GM18502 (cell line): ENCODE results near the gene CEBPB.
"Not testable (repeated sequence)": the region's sequence is repeated elsewhere in the genome, so short reads cannot be mapped to it uniquely, and the experiment has no call there.

Source experiments
- ATAC-seq: cut with Tn5 transposase; IDR thresholded peaks from one replicate; pipeline ENCODE4 v1.9.1; 2021; ENCODE audit warnings: mild to moderate bottlenecking; ENCODE audit not compliant: unreplicated experiment, poor library complexity

Gene CEBPB

DNA sequence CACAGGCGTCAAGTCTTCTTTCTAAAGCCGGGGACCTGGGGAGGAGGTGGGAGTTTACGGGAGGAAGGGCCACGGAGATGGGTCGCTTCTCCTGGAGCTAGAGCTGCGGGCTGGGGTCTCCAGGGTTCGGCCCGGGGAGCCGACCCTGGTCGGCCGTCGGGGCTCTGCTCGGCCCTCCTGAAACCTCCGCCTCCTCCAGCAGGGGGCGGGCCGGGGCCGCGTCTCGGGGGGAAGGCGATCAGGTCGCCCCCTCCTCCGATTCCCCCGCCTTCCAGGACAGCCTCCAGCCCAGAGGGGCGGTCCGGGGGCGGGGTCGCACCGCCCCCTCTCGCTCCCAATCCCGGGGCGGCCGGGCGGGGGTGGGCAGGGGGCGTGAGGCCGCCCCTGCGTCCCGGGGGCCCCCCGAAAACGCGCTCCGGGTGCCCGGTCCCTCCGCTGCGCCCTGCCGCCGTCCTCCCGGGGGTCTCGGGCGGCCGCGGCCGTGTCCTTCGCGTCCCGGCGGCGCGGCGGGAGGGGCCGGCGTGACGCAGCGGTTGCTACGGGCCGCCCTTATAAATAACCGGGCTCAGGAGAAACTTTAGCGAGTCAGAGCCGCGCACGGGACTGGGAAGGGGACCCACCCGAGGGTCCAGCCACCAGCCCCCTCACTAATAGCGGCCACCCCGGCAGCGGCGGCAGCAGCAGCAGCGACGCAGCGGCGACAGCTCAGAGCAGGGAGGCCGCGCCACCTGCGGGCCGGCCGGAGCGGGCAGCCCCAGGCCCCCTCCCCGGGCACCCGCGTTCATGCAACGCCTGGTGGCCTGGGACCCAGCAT is at the start of gene CEBPB:
Gene CEBPB, plus strand, starts transcription at position 580 of the 814 bp plus-strand sequence. Its CDS starts 204 bp downstream, at position 784.
- ATAC-seq: peak; percentile 40

- ATAC-seq: no peak
Observed at GRCh38 chr20:50141018-50141675, 49.5 kb upstream of the CEBPB start.

DNA sequence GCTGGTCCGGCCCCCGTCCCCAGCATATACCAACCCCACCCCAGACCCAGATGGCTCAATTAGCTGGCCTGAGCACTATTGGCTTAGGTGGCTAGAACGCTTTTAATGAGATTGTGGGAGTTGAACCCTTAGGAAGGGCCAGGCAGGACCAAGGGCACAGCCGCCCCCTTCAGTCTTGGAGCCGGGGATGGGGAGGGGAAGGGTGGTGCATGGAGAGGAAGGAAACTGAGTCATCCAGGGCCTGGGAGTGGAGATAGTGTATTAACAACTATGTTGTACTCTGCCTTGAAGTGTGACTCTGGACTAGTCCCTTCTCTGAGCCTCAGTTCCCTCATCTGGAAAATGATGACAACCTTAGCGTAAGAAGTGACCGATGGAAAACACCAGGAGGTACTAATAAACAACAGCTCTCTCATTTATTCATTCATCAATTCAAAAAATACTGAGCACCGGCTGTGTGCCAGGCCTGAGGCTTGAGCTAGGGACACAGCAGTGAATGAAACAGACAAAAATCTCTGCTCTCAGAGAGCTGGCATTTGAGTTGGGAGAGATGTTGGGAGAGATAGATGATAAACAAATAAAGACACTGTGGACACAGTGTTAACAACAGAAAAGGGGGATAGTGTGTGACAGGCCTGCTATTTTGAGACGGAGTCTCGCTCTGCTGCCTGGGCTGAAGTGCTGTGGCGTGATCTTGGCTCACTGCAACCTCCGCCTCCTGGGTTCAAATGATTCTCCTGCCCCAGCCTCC is 48.6 kb upstream of the CEBPB start:
- ATAC-seq: no peak

DNA sequence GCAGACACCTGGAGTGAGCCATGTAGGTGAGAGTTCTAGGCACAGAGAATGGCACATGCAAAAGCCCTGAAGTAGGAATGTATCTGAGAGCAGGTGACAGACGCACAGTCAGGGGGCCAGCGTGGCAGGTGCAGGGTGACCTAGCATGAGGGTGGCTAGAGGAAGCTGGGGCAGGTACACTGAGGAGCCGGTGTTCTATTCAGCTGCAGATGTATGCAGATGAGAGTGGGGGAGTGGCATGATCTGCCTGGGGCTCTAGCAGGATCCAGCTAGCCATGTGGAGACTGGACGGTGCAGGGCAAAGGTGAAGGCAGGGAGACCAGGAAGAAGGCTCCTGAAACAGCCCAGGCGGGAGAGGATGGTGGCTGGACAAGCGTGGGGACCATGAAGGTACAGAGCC is 47.8 kb upstream of the CEBPB start:
- ATAC-seq: no peak

GRCh38 chr20:50144362-50144761 is 46.3 kb upstream of the CEBPB start:
- no peak for ATAC-seq

- no peak for ATAC-seq
Observed at GRCh38 chr20:50145566-50145965, 45.1 kb upstream of the CEBPB start.

DNA sequence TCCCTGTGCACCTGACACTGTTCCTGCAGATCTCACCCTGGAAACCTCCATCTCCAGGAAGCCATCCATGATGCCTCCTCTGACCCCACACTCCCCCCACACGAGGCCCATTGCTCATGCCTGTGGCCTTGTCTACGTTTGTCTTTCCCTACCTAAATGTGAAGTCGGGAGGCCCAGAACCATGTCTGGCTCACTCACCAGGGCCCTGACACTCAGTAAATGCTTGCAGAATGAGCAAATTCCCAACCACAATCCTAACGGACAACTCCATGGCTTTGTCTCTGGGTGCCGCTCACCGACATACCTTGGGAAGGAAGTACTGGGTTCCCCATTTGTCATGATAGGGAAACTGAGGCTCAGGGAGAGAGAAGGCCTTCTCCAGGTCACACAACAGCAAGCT is 44.4 kb upstream of the CEBPB start:
- ATAC-seq: no peak

GRCh38 chr20:50146732-50147662 is 43.6 kb upstream of the CEBPB start:
- no peak for ATAC-seq

DNA sequence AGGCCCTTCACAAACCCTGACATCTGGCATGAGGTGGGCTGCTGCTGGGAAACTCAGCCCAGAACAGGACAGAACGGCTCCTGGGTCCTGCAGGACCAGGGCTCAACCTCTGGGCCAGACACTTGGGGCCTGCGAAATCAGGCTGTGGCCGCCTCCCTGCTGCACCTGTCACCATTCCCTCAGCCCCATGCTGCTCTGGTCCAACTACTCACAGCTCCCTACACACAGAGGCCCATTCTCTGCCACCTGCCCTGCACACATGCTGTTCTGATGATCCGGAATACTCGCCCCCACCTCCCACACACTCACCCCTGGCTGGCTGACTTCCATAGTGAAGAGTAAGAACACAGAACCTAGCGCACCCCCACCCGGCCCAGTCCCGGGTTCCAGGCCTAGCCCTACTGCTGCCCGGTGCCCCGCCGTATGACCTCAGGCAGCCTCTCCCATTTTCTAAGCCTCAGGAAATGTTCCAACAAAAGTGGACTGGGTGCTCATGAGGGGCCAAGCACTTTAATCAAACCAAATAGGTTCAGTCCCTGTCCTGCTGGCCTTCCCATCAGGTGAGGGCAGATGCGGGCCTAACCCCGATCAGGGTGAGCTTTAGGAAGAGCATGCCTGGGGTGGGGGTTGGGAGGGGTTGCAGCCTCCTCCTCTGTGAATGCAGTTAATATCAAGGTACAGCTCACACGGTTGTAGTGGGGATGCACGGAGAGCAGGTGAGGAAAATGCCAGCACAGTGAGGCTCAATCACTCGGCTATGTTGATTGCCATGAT is 41.0 kb upstream of the CEBPB start:
- no peak for ATAC-seq

DNA sequence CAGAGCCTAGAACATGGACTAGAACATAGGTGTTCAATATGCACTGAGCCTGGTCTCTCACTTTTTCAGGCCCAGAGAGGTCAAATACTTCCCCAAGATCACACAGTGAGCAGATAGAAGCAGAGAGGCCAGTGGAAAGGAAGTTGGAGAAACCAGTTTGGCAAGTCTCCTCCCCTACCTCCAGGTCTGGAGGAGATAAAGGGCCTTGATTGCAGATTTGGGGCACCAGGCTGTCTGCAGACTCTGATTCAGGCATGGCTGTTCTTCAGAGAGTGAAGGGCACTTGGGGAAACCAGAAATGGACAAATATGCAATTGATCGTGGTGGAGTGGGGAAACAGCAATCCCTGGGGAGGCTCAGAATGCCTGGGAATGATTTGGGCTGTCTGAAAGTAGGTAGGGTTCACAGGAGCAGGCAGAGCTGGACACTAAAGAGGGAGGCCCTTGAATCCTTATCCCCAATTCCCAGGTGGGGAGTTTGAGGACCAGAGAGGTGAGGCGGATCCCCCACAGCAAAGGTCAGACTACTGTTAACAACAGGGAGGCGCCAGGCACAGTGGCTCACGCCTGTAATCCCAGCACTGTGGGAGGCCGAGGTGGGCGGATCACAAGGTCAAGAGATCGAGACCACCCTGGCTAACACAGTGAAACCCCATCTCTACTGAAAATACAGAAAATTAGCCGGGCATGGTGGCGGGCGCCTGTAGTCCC is 39.4 kb upstream of the CEBPB start:
- no peak for ATAC-seq

DNA sequence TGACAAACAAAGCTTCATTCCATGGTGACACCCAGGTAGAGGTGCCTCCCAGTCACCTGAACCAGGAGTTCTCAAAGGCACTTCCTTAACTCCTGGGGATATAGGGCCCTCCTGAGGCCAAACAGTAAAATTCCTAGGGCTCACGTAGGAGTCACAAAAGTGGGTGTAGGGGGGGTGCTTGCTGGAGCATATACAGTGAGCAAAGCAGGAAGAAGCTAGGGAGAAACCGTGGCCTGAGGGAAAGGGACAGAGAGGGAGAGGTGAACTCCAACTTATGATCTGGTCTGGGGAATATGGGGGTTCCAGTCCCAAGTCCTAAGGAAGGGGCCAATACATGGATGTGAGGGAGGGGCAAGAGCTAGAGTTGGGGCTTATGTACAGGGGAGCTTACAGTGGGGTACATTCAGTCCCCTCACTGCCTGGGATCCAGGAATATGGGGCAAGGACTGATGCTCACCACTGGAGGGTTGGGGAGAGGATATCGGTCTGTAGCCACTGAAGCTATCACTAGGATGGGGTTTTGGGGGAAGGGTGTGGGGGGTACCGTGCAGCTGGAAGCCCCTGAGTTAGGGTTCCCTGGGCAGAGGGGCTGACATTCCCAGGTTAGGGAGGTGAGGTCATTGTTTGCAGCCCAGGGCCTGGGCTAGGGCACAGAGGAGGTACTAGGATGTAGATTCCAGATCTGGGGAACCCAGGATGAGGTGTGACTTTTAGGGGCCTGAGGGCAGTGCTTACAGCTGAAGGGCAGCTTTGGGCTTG is 38.1 kb upstream of the CEBPB start:
- no peak for ATAC-seq

- ATAC-seq: peak; percentile 6
Observed at GRCh38 chr20:50153153-50153499, 37.5 kb upstream of the CEBPB start.

GRCh38 chr20:50153500-50154377 is 36.9 kb upstream of the CEBPB start, which contains the start of gene PEDS1:
TSS of gene PEDS1 (minus strand) at chr20:50153723. CDS start at chr20:50153637, 86 bp downstream.
- peak; percentile 95 for ATAC-seq

- ATAC-seq: not testable (repeated sequence)
Observed at GRCh38 chr20:50161494-50161893, 29.1 kb upstream of the CEBPB start.

DNA sequence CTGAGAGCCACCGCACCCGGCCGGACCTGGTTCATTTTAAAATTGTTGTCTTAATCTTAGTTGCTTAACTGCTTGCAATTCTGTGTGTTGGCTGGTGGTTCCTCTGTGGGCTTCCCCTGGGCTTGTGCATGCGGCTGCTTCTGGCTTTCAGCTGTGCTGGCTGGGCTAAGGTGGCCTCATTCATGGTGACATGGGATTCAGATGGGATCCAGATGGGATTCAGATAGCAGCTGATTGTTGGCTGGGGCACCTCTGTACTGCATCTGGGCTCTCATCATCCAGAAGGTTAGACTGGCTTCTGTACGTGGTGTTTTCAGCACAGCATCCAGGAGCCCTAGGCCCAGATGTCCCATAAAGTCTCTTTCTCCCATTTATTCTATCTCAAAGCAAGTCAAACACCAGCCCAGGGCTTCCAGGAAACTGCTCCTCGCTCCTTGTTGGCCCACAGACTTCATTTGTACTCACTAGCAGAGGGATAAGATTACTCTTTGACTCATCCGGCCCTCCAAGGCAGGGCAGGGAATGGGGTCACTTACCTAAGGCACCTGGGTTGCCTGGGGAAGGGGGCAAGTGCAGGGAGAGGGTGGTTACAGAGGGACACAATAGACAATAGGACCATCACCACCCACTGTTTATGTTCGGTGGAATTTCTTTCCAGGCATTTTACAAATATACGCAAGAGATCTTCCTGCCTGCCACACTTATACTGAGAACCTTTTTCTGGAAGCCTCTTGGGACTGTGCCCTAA is 26.9 kb upstream of the CEBPB start:
- no peak for ATAC-seq
